GM12878 (cell line): Measurements from ENCODE around the gene PHF1. TPM values are rescaled to one million over a fixed set of nuclear protein-coding genes. Genes with fewer than 3 reads are reported as not detected.

ENCODE experiments used
- ATAC-seq: fragments of 200-7000 bp; cut with Tn5 transposase; 3 replicates; pipeline ENCODE4 v1.9.1; 2020; ENCODE audit warnings: mild to moderate bottlenecking, moderate library complexity
- BruUV-seq: library from RNA; stranded (reverse); fragments of 400-500 nt; replicated peaks from 2 replicates; lab custom pipeline; 2021; lab: Mats Ljungman, UMichigan
- CTCF ChIA-PET: fragments of 300-600 bp; sonication (Branson Sonifier 250); formaldehyde crosslinking; extraction: SDS; loops from one replicate; lab custom pipeline; 2021; ENCODE audit warnings: inconsistent platforms; lab: Yijun Ruan, JAX
- POLR2A ChIA-PET: fragments of 350-600 bp; formaldehyde crosslinking; extraction: SDS; loops from one replicate; lab custom pipeline; 2021; ENCODE audit warnings: inconsistent platforms; lab: Charles Lee
- RAD21 ChIA-PET: fragments of 300-600 bp; sonication (Branson Sonifier 250); formaldehyde crosslinking; loops from one replicate; lab custom pipeline; 2023; ENCODE audit warnings: antibody characterized with exemption; ENCODE audit not compliant: unreplicated experiment; lab: Charles Lee
- SMC1A ChIA-PET: fragments of 300-600 bp; sonication (Branson Sonifier 250); formaldehyde crosslinking; loops from one replicate; lab custom pipeline; 2023; ENCODE audit not compliant: unreplicated experiment, uncharacterized antibody; lab: Charles Lee
- DNase-seq: peaks from one replicate; pipeline ENCODE4 v3.0.0-alpha.2; 2011; ENCODE audit warnings: low read depth, low spot score
- FAIRE-seq: peaks from 3 replicates; lab custom pipeline; 2011; peaks lifted over from hg19 to GRCh38; lab: Jason Lieb, UNC
- H2AFZ ChIP-seq: 2 replicates; pipeline ENCODE4 v1.6.0; 2011; ENCODE audit warnings: low read depth, low read length, control low read depth; ENCODE audit not compliant: control insufficient read depth
- H3K27ac ChIP-seq: 2 replicates; pipeline ENCODE4 v1.5.1; 2011; ENCODE audit warnings: control low read depth; ENCODE audit not compliant: control insufficient read depth, insufficient read depth
- H3K27me3 ChIP-seq, 2 experiments: replicated peaks in 1 of 2; 2 replicates each; pipeline versions ENCODE4 v1.6.0 to v1.6.1; 2011; ENCODE audit warnings: low read length in 1 of 2; ENCODE audit not compliant: control insufficient read depth in 2 of 2, insufficient read depth in 2 of 2
- H3K36me3 ChIP-seq, 2 experiments: 2 replicates each; pipeline ENCODE4 v1.5.1; 2011; ENCODE audit warnings: low read length in 1 of 2; ENCODE audit not compliant: control insufficient read depth in 2 of 2, insufficient read depth in 2 of 2
- H3K4me1 ChIP-seq: 2 replicates; pipeline ENCODE4 v1.6.1; 2011; ENCODE audit warnings: mild to moderate bottlenecking, low read length, moderate library complexity, mixed read lengths; ENCODE audit not compliant: control insufficient read depth, insufficient read depth
- H3K4me2 ChIP-seq: 2 replicates; pipeline ENCODE4 v1.6.0; 2011; ENCODE audit warnings: control low read depth; ENCODE audit not compliant: control insufficient read depth, insufficient read depth
- H3K4me3 ChIP-seq: fragments of 200-600 bp; sonication (generic); 2 replicates; pipeline ENCODE4 v1.5.1; 2016
- H3K79me2 ChIP-seq: 2 replicates; pipeline ENCODE4 v1.6.0; 2011; ENCODE audit warnings: low read length; ENCODE audit not compliant: control insufficient read depth, insufficient read depth
- H3K9ac ChIP-seq: 2 replicates; pipeline ENCODE4 v1.8.0; 2011; ENCODE audit warnings: low read length, control low read depth, mixed read lengths; ENCODE audit not compliant: control insufficient read depth, insufficient read depth
- H3K9me3 ChIP-seq: replicated peaks from 3 replicates; pipeline ENCODE4 v1.5.1; 2011; ENCODE audit warnings: mild to moderate bottlenecking, low read length; ENCODE audit not compliant: control insufficient read depth, insufficient read depth
- H4K20me1 ChIP-seq: 2 replicates; pipeline ENCODE4 v1.6.0; 2011; ENCODE audit not compliant: control insufficient read depth, insufficient read depth
- BCLAF1 ChIP-seq: fragments of 450-650 bp; IDR thresholded peaks from 2 replicates; pipeline ENCODE4 v1.6.1; 2017; ENCODE audit warnings: antibody characterized with exemption, mild to moderate bottlenecking, moderate library complexity
- IKZF2 ChIP-seq, 2 experiments: fragments of 450-650 bp; IDR thresholded peaks; 2 replicates each; pipeline ENCODE4 v1.6.1; 2017; ENCODE audit warnings: mild to moderate bottlenecking in 2 of 2, moderate library complexity in 2 of 2
- SMC3 ChIP-seq: IDR thresholded peaks from 2 replicates; pipeline ENCODE4 v1.6.1; 2011; ENCODE audit warnings: low read length, improper control_type of control experiment, borderline replicate concordance
- ZNF217 ChIP-seq: fragments of 450-650 bp; IDR thresholded peaks from 2 replicates; pipeline ENCODE4 v1.6.1; 2017; ENCODE audit warnings: antibody characterized with exemption, mild to moderate bottlenecking
- ZNF24 ChIP-seq: fragments of 450-650 bp; IDR thresholded peaks from 2 replicates; pipeline ENCODE4 v1.6.1; 2017; ENCODE audit warnings: antibody characterized with exemption, mild to moderate bottlenecking
- ZNF592 ChIP-seq: fragments of 450-650 bp; IDR thresholded peaks from 2 replicates; pipeline ENCODE4 v1.6.1; 2017; ENCODE audit warnings: mild to moderate bottlenecking, moderate library complexity
- WGBS: methylation state at CpG from one replicate; pipeline ENCODE4 v1.1.6; 2016; ENCODE audit warnings: low lambda C conversion rate; ENCODE audit not compliant: insufficient replicate concordance, insufficient coverage; ENCODE audit errors: missing lambda C conversion rate; 5-methylcytosine and 5-hydroxymethylcytosine counted together
- in situ Hi-C: fragments of 300-500 bp; cut with MboI; formaldehyde crosslinking; loops from 9 replicates; pipeline ENCODE4 v1.14.3; 2018; ENCODE audit warnings: mixed read lengths
- intact Hi-C: fragments of 100-400 bp; cut with micrococcal nuclease; formaldehyde crosslinking; loops from one replicate; pipeline ENCODE4 v1.14.2; 2022; ENCODE audit not compliant: unreplicated experiment
- polyA plus RNA-seq, 11 experiments: library from polyadenylated mRNA; depleted of rRNA in 4 of 11; unstranded in 6 of 11; stranded (reverse) in 5 of 11; fragments of >200 nt; fragmentation: Nextera tagmentation in 4 of 11; fragmentation: Illumina TruSeq in 1 of 11; extraction: Ambion mirVana in 4 of 11; extraction: Trizol in 1 of 11; gene quantifications; 1 replicate in 1 of 11; 2 replicates in 10 of 11; pipeline versions ENCODE4 v1.2.1 to v1.2.3, GENCODE V29; 2011 to 2016; ENCODE audit warnings: inconsistent platforms in 2 of 11, missing spikeins in 2 of 11, low read depth in 1 of 11
- total RNA-seq, 4 experiments: library from RNA; depleted of rRNA in 3 of 4; stranded (reverse); fragments of >200 nt in 3 of 4; fragmentation: Illumina TruSeq in 1 of 4; extraction: Trizol in 1 of 4; gene quantifications; 2 replicates each; pipeline versions ENCODE4 v1.2.1 to v1.2.3, GENCODE V29; 2013 to 2021
- TF ChIP-seq, protein P1 (sequence below): fragments of 150-350 bp; IDR thresholded peaks from 2 replicates; pipeline ENCODE4 v1.6.1; 2014; ENCODE audit warnings: mild to moderate bottlenecking, low read depth, low read length
- TF ChIP-seq, protein P2 (sequence below): fragments of 450-650 bp; IDR thresholded peaks from 2 replicates; pipeline ENCODE4 v1.6.1; 2016; ENCODE audit warnings: mild to moderate bottlenecking, moderate library complexity, borderline replicate concordance

Gene PHF1
- total and polyA plus RNA-seq, 10 of the 15 experiments (the other 5 are each of a cell fraction or from before 2014, with no cell fraction given) = 1.3 to 17.8 (median 6.2) TPM

- H4K20me1 ChIP-seq = no peaks in the 10 kb centered on the region; the same call in 1 of the 2 replicates
- WGBS = 2% methylated on average over 7 of the region's 8 CpGs
- peak overlapping the region; percentile 100 for H3K4me2 ChIP-seq
- H3K9me3 ChIP-seq = no peaks in the 10 kb centered on the region
- H3K27me3 ChIP-seq = no peaks in the 10 kb centered on the region; a peak in 2 of 4 replicates
- H3K79me2 ChIP-seq = peaks cover 30% of the 10 kb centered on the region
- TSS peak; percentile 83 for BruUV-seq
- peak overlapping the region; percentile 77 for H2AFZ ChIP-seq
- intact Hi-C loops = loop anchor here (2.0 to 5.0 kb wide), 2 partner anchors 28 to 101 kb away; partner anchors contain the start of genes KIFC1 and ZBTB22
- ATAC-seq = peak; percentile 5
- ChIA-PET SMC1A (interaction anchor here (0.7 to 2.1 kb wide), 8 partner anchors 10 to 298 kb away, joined by 3 to 8 read pairs (median 4); partner anchors contain the start of gene B3GALT4), RAD21 (interaction anchor here (0.8 to 1.9 kb wide), 9 partner anchors 9 to 160 kb away, joined by 3 to 8 read pairs (median 3); partner anchors contain the start of genes RPS18, VPS52 and ZBTB9), CTCF (interaction anchor here (0.5 to 5.3 kb wide), 12 partner anchors 7 to 189 kb away, joined by 3 to 25 read pairs (median 6); partner anchors contain the start of genes RPS18, VPS52, ZBTB22 and ZBTB9), POLR2A (interaction anchor here (0.6 to 2.2 kb wide), 10 partner anchors 12 to 160 kb away, joined by 3 to 11 read pairs (median 4); partner anchors contain the start of genes B3GALT4 and ZBTB9)
- in situ Hi-C loops = no loop called here
- FAIRE-seq = no peak
- peaks cover 0 to 1% of the 10 kb centered on the region in 2 experiments; a peak in 2 of 4 replicates for H3K36me3 ChIP-seq
- no peak for DNase-seq
- H3K4me1 ChIP-seq = peaks cover 30% of the 10 kb centered on the region
- peak overlapping the region; percentile 23; the same call in 1 of the 2 replicates for H3K4me3 ChIP-seq
- H3K9ac ChIP-seq = peak overlapping the region; percentile 73
- H3K27ac ChIP-seq = peak overlapping the region; percentile 97
- no peak for TF ChIP-seq ZNF24
- TF ChIP-seq, protein P1, sequence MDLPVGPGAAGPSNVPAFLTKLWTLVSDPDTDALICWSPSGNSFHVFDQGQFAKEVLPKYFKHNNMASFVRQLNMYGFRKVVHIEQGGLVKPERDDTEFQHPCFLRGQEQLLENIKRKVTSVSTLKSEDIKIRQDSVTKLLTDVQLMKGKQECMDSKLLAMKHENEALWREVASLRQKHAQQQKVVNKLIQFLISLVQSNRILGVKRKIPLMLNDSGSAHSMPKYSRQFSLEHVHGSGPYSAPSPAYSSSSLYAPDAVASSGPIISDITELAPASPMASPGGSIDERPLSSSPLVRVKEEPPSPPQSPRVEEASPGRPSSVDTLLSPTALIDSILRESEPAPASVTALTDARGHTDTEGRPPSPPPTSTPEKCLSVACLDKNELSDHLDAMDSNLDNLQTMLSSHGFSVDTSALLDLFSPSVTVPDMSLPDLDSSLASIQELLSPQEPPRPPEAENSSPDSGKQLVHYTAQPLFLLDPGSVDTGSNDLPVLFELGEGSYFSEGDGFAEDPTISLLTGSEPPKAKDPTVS = no peak
- peak in 1 of 2 experiments; percentile 6; a peak in 1 of 4 replicates for TF ChIP-seq IKZF2 (IDR thresholded peaks at IDR 0.05)
- TF ChIP-seq ZNF217 = no peak
- no peak for TF ChIP-seq SMC3
- no peak for TF ChIP-seq ZNF592
- TF ChIP-seq, protein P2, sequence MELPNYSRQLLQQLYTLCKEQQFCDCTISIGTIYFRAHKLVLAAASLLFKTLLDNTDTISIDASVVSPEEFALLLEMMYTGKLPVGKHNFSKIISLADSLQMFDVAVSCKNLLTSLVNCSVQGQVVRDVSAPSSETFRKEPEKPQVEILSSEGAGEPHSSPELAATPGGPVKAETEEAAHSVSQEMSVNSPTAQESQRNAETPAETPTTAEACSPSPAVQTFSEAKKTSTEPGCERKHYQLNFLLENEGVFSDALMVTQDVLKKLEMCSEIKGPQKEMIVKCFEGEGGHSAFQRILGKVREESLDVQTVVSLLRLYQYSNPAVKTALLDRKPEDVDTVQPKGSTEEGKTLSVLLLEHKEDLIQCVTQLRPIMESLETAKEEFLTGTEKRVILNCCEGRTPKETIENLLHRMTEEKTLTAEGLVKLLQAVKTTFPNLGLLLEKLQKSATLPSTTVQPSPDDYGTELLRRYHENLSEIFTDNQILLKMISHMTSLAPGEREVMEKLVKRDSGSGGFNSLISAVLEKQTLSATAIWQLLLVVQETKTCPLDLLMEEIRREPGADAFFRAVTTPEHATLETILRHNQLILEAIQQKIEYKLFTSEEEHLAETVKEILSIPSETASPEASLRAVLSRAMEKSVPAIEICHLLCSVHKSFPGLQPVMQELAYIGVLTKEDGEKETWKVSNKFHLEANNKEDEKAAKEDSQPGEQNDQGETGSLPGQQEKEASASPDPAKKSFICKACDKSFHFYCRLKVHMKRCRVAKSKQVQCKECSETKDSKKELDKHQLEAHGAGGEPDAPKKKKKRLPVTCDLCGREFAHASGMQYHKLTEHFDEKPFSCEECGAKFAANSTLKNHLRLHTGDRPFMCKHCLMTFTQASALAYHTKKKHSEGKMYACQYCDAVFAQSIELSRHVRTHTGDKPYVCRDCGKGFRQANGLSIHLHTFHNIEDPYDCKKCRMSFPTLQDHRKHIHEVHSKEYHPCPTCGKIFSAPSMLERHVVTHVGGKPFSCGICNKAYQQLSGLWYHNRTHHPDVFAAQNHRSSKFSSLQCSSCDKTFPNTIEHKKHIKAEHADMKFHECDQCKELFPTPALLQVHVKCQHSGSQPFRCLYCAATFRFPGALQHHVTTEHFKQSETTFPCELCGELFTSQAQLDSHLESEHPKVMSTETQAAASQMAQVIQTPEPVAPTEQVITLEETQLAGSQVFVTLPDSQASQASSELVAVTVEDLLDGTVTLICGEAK = no peak
- no peak for TF ChIP-seq BCLAF1
Observed at GRCh38 chr6:33418690-33419291, 8.0 kb downstream of the PHF1 start.
